WTC11 (cell line): ENCODE results near the gene BCL2A1. TPM values are rescaled to one million over a fixed set of nuclear protein-coding genes. Genes with fewer than 3 reads are reported as not detected.

Experiments
- ATAC-seq: fragments of 200-7000 bp; cut with Tn5 transposase; 2 replicates; pipeline ENCODE4 v1.10.0; 2021; ENCODE audit warnings: mild to moderate bottlenecking, moderate library complexity
- CTCF ChIA-PET: fragments of 300-600 bp; sonication (Branson Sonifier 250); formaldehyde crosslinking; loops from one replicate; lab custom pipeline; 2021; ENCODE audit warnings: antibody characterized with exemption; lab: Charles Lee
- POLR2A ChIA-PET: fragments of 350-600 bp; sonication (Branson Sonifier 250); formaldehyde crosslinking; loops from one replicate; lab custom pipeline; 2021; ENCODE audit warnings: antibody characterized with exemption; lab: Charles Lee
- DNase-seq: peaks from one replicate; pipeline ENCODE4 v3.0.0; 2021; ENCODE audit warnings: low spot score
- H3K27ac Mint-ChIP-seq: 2 replicates; pipeline ENCODE4 v1.8.0; 2021; ENCODE audit warnings: mixed read lengths
- H3K27me3 Mint-ChIP-seq: 2 replicates; pipeline ENCODE4 v1.8.0; 2021; ENCODE audit warnings: low read depth, mild to moderate bottlenecking, moderate library complexity, mixed read lengths
- H3K36me3 Mint-ChIP-seq: 2 replicates; pipeline ENCODE4 v1.8.0; 2021; ENCODE audit warnings: mixed read lengths
- H3K4me1 Mint-ChIP-seq: 2 replicates; pipeline ENCODE4 v1.8.0; 2022; ENCODE audit warnings: mixed read lengths
- H3K4me3 Mint-ChIP-seq: 2 replicates; pipeline ENCODE4 v1.8.0; 2021; ENCODE audit warnings: mild to moderate bottlenecking, moderate library complexity, mixed read lengths
- H3K9me3 Mint-ChIP-seq: 2 replicates; pipeline ENCODE4 v1.8.0; 2021; ENCODE audit warnings: mixed read lengths
- CREB1 ChIP-seq: sonication (generic); formaldehyde crosslinking; IDR thresholded peaks from 2 replicates; pipeline ENCODE4 v1.8.0; 2023; ENCODE audit warnings: mild to moderate bottlenecking, missing genetic modification reagents
- GABPB1 ChIP-seq: sonication (generic); formaldehyde crosslinking; IDR thresholded peaks from 2 replicates; pipeline ENCODE4 v1.8.1; 2023; ENCODE audit warnings: mild to moderate bottlenecking, missing genetic modification reagents
- KAT7 ChIP-seq: sonication (generic); formaldehyde crosslinking; IDR thresholded peaks from 2 replicates; pipeline ENCODE4 v1.8.1; 2023; ENCODE audit warnings: missing genetic modification reagents, mild to moderate bottlenecking, borderline replicate concordance
- MYBL2 ChIP-seq: sonication (generic); formaldehyde crosslinking; IDR thresholded peaks from 2 replicates; pipeline ENCODE4 v1.8.1; 2023; ENCODE audit warnings: mild to moderate bottlenecking, moderate library complexity, missing genetic modification reagents
- NFATC4 ChIP-seq: fragments of 250-450 bp; sonication (Bioruptor Pico); IDR thresholded peaks from 2 replicates; pipeline ENCODE4 v1.9.0; 2021; ENCODE audit warnings: mild to moderate bottlenecking
- RORB ChIP-seq: fragments of 250-450 bp; sonication (Bioruptor Pico); IDR thresholded peaks from 2 replicates; pipeline ENCODE4 v1.9.0; 2021; ENCODE audit warnings: mild to moderate bottlenecking
- TP53 ChIP-seq: sonication (generic); formaldehyde crosslinking; IDR thresholded peaks from 2 replicates; pipeline ENCODE4 v1.8.1; 2023; ENCODE audit warnings: mild to moderate bottlenecking, missing genetic modification reagents
- ZNF121 ChIP-seq: sonication (generic); formaldehyde crosslinking; IDR thresholded peaks from 2 replicates; pipeline ENCODE4 v1.8.0; 2023; ENCODE audit warnings: missing genetic modification reagents
- ZNF219 ChIP-seq: sonication (generic); formaldehyde crosslinking; IDR thresholded peaks from 2 replicates; pipeline ENCODE4 v1.8.0; 2023; ENCODE audit warnings: missing genetic modification reagents, mild to moderate bottlenecking, borderline replicate concordance
- ZNF232 ChIP-seq: sonication (generic); formaldehyde crosslinking; IDR thresholded peaks from 2 replicates; pipeline ENCODE4 v1.8.0; 2022; ENCODE audit warnings: mild to moderate bottlenecking, missing genetic modification reagents
- ZNF396 ChIP-seq: fragments of 250-450 bp; sonication (Bioruptor Pico); IDR thresholded peaks from 2 replicates; pipeline ENCODE4 v1.8.0; 2021; ENCODE audit warnings: mild to moderate bottlenecking, moderate library complexity, borderline replicate concordance
- total RNA-seq: library from RNA; stranded (reverse); gene quantifications from 3 replicates; pipeline ENCODE4 v1.2.3, GENCODE V29; 2021
- TF ChIP-seq, protein P1 (sequence below): fragments of 250-450 bp; sonication (Bioruptor Pico); IDR thresholded peaks from 2 replicates; pipeline ENCODE4 v1.9.0; 2021; ENCODE audit warnings: mild to moderate bottlenecking, borderline replicate concordance
- TF ChIP-seq, protein P2 (sequence below): sonication (generic); formaldehyde crosslinking; IDR thresholded peaks from 2 replicates; pipeline ENCODE4 v1.8.1; 2023; ENCODE audit warnings: mild to moderate bottlenecking, missing genetic modification reagents
- TF ChIP-seq, protein P3 (sequence below): fragments of 250-450 bp; sonication (Bioruptor Pico); IDR thresholded peaks from 2 replicates; pipeline ENCODE4 v1.9.0; 2021; ENCODE audit warnings: mild to moderate bottlenecking
- TF ChIP-seq, protein P4 (sequence below): sonication (generic); formaldehyde crosslinking; IDR thresholded peaks from 2 replicates; pipeline ENCODE4 v1.8.1; 2022; ENCODE audit warnings: mild to moderate bottlenecking, missing genetic modification reagents, moderate library complexity, borderline replicate concordance
- TF ChIP-seq, protein P5 (sequence below): sonication (generic); formaldehyde crosslinking; IDR thresholded peaks from 2 replicates; pipeline ENCODE4 v1.8.1; 2022; ENCODE audit warnings: mild to moderate bottlenecking, moderate library complexity, missing genetic modification reagents
- TF ChIP-seq, protein P6 (sequence below): fragments of 250-450 bp; sonication (Bioruptor Pico); IDR thresholded peaks from 2 replicates; pipeline ENCODE4 v1.9.0; 2021; ENCODE audit warnings: moderate library complexity, mild to moderate bottlenecking, inconsistent platforms, borderline replicate concordance
- TF ChIP-seq, protein P7 (sequence below): sonication (generic); formaldehyde crosslinking; IDR thresholded peaks from 2 replicates; pipeline ENCODE4 v1.8.0; 2023; ENCODE audit warnings: mild to moderate bottlenecking, missing genetic modification reagents

Gene BCL2A1
- total RNA-seq, 1 experiment from 2014 or later, result 0.28 TPM

DNA sequence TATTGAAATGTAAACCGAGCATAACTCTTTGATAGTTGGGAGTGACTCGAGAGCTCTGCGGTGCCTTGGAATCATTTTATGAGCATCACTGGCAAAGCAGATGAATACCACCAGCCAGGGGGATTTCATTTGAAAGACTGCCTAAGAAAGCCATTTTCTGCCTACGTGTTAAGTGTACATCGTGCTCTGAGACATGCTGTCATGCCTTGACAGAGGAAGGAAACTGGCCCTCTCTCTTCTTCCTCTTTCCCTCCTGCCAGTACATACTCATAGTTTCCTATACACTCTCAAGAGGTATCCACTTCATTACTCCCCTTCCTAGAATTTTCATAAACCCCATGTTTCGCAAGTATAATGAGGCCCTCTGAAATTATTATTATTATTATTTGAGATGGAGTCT is 8.8 kb downstream of the BCL2A1 start (continued):
- TF ChIP-seq, protein P1, sequence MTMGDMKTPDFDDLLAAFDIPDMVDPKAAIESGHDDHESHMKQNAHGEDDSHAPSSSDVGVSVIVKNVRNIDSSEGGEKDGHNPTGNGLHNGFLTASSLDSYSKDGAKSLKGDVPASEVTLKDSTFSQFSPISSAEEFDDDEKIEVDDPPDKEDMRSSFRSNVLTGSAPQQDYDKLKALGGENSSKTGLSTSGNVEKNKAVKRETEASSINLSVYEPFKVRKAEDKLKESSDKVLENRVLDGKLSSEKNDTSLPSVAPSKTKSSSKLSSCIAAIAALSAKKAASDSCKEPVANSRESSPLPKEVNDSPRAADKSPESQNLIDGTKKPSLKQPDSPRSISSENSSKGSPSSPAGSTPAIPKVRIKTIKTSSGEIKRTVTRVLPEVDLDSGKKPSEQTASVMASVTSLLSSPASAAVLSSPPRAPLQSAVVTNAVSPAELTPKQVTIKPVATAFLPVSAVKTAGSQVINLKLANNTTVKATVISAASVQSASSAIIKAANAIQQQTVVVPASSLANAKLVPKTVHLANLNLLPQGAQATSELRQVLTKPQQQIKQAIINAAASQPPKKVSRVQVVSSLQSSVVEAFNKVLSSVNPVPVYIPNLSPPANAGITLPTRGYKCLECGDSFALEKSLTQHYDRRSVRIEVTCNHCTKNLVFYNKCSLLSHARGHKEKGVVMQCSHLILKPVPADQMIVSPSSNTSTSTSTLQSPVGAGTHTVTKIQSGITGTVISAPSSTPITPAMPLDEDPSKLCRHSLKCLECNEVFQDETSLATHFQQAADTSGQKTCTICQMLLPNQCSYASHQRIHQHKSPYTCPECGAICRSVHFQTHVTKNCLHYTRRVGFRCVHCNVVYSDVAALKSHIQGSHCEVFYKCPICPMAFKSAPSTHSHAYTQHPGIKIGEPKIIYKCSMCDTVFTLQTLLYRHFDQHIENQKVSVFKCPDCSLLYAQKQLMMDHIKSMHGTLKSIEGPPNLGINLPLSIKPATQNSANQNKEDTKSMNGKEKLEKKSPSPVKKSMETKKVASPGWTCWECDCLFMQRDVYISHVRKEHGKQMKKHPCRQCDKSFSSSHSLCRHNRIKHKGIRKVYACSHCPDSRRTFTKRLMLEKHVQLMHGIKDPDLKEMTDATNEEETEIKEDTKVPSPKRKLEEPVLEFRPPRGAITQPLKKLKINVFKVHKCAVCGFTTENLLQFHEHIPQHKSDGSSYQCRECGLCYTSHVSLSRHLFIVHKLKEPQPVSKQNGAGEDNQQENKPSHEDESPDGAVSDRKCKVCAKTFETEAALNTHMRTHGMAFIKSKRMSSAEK (CRISPR knock-in tag), result no peak

DNA sequence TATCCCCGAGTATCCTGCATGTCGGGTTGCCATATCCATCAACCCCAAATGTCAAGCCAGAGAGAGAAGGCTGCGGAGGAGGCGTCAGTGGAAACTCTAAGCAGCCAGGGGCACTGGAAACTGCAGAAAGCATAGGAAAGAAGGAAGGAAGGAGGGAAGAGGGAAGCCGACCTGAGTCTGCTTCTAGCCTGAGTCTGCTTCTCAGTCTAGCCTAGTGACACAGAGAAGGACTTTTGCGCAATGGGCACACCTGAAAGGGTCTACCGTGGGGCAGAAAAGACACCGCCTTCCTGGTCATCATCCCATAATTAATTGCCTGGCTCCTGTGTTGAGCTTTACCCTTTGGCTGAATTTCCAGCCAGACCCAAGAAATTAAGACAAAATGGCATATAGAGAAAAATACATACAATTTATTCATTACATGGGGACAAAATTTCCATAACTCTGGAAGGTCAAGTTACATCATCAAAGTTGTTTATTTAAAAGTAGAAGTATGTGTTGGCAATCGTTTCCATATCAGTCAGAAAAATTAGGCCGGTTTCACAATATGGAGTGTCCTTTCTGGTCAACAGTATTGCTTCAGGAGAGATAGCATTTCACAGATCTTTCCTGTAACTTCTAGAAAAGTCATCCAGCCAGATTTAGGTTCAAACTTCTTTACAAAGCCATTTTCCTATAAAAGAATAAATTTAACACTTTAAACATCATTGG is 10.3 kb downstream of the BCL2A1 start:
- H3K4me3 Mint-ChIP-seq, result no peak overlapping the region
- no peaks in the 10 kb centered on the region for H3K27me3 Mint-ChIP-seq
- H3K4me1 Mint-ChIP-seq, result no peaks in the 10 kb centered on the region
- TF ChIP-seq, protein P2, sequence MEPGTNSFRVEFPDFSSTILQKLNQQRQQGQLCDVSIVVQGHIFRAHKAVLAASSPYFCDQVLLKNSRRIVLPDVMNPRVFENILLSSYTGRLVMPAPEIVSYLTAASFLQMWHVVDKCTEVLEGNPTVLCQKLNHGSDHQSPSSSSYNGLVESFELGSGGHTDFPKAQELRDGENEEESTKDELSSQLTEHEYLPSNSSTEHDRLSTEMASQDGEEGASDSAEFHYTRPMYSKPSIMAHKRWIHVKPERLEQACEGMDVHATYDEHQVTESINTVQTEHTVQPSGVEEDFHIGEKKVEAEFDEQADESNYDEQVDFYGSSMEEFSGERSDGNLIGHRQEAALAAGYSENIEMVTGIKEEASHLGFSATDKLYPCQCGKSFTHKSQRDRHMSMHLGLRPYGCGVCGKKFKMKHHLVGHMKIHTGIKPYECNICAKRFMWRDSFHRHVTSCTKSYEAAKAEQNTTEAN, result no peak
- TF ChIP-seq GABPB1, result peak; percentile 51; the same call in 1 of the 2 replicates
- DNase-seq, result no peak
- no peak for ATAC-seq
- no peaks in the 10 kb centered on the region for H3K9me3 Mint-ChIP-seq
- no peak overlapping the region for H3K27ac Mint-ChIP-seq
- POLR2A ChIA-PET, result no interaction called here
- CTCF ChIA-PET, result no interaction called here
- H3K36me3 Mint-ChIP-seq, result no peaks in the 10 kb centered on the region

DNA sequence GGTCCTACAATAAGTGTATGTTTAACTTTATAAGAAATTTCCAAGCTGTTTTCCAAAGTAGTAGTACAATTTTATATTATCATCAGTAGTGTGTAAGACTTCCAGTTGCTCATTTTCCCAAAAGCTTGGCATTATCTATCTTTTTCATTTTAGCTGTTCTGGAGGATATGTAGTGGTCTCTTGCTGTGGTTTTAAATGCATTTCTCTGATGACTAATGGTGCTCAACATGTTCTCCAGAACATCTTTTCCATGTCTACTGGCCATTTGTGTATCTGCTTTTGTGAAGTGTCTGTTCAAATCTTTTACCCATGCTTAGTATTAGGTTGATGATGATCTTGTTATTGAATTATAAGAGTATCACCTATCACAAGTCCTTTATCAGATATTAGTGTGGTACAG is 13.3 kb downstream of the BCL2A1 start:
- CTCF ChIA-PET, result interaction anchor here (1.4 kb wide), 1 partner anchor 104 kb away, joined by 3 read pairs; no protein-coding TSS in a partner anchor
- POLR2A ChIA-PET, result no interaction called here
- no peaks in the 10 kb centered on the region for H3K36me3 Mint-ChIP-seq

More for the DNA sequence above, 13.3 kb downstream of the BCL2A1 start:
- ATAC-seq, result no peak
- no peaks in the 10 kb centered on the region for H3K27me3 Mint-ChIP-seq
- no peak overlapping the region for H3K4me3 Mint-ChIP-seq
- H3K9me3 Mint-ChIP-seq, result no peaks in the 10 kb centered on the region
- DNase-seq, result no peak
- TF ChIP-seq MYBL2 (CRISPR knock-in tag), result no peak
- no peak for TF ChIP-seq NFATC4 (CRISPR knock-in tag)
- TF ChIP-seq, protein P3, sequence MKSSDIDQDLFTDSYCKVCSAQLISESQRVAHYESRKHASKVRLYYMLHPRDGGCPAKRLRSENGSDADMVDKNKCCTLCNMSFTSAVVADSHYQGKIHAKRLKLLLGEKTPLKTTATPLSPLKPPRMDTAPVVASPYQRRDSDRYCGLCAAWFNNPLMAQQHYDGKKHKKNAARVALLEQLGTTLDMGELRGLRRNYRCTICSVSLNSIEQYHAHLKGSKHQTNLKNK (CRISPR knock-in tag), result no peak
- TF ChIP-seq ZNF396, result no peak
- TF ChIP-seq ZNF232 (CRISPR knock-in tag), result no peak
- TF ChIP-seq, protein P4, sequence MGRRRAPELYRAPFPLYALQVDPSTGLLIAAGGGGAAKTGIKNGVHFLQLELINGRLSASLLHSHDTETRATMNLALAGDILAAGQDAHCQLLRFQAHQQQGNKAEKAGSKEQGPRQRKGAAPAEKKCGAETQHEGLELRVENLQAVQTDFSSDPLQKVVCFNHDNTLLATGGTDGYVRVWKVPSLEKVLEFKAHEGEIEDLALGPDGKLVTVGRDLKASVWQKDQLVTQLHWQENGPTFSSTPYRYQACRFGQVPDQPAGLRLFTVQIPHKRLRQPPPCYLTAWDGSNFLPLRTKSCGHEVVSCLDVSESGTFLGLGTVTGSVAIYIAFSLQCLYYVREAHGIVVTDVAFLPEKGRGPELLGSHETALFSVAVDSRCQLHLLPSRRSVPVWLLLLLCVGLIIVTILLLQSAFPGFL (CRISPR knock-in tag), result no peak
- TF ChIP-seq ZNF121 (CRISPR knock-in tag), result no peak
- TF ChIP-seq, protein P5, sequence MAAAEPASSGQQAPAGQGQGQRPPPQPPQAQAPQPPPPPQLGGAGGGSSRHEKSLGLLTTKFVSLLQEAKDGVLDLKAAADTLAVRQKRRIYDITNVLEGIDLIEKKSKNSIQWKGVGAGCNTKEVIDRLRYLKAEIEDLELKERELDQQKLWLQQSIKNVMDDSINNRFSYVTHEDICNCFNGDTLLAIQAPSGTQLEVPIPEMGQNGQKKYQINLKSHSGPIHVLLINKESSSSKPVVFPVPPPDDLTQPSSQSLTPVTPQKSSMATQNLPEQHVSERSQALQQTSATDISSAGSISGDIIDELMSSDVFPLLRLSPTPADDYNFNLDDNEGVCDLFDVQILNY (CRISPR knock-in tag), result no peak
- no peak for TF ChIP-seq KAT7 (CRISPR knock-in tag)
- TF ChIP-seq, protein P6, sequence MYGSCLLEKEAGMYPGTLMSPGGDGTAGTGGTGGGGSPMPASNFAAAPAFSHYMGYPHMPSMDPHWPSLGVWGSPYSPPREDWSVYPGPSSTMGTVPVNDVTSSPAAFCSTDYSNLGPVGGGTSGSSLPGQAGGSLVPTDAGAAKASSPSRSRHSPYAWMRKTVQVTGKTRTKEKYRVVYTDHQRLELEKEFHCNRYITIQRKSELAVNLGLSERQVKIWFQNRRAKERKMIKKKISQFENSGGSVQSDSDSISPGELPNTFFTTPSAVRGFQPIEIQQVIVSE (CRISPR knock-in tag), result no peak
- no peak for TF ChIP-seq RORB
- no peak for TF ChIP-seq CREB1
- TF ChIP-seq ZNF219 (CRISPR knock-in tag), result no peak
- no peak for TF ChIP-seq TP53
- TF ChIP-seq, protein P7, sequence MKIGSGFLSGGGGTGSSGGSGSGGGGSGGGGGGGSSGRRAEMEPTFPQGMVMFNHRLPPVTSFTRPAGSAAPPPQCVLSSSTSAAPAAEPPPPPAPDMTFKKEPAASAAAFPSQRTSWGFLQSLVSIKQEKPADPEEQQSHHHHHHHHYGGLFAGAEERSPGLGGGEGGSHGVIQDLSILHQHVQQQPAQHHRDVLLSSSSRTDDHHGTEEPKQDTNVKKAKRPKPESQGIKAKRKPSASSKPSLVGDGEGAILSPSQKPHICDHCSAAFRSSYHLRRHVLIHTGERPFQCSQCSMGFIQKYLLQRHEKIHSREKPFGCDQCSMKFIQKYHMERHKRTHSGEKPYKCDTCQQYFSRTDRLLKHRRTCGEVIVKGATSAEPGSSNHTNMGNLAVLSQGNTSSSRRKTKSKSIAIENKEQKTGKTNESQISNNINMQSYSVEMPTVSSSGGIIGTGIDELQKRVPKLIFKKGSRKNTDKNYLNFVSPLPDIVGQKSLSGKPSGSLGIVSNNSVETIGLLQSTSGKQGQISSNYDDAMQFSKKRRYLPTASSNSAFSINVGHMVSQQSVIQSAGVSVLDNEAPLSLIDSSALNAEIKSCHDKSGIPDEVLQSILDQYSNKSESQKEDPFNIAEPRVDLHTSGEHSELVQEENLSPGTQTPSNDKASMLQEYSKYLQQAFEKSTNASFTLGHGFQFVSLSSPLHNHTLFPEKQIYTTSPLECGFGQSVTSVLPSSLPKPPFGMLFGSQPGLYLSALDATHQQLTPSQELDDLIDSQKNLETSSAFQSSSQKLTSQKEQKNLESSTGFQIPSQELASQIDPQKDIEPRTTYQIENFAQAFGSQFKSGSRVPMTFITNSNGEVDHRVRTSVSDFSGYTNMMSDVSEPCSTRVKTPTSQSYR (CRISPR knock-in tag), result no peak
- H3K27ac Mint-ChIP-seq, result no peak overlapping the region
- H3K4me1 Mint-ChIP-seq, result no peaks in the 10 kb centered on the region
